PC-3 (cell line): ENCODE results near the gene DCAF16. TPM values are rescaled to one million over a fixed set of nuclear protein-coding genes. Genes with fewer than 3 reads are reported as not detected.

ENCODE experiments used
- ATAC-seq: fragments of 200-7000 bp; cut with Tn5 transposase; 2 replicates; pipeline ENCODE4 v1.9.1; 2020; ENCODE audit warnings: mild to moderate bottlenecking, moderate library complexity
- BruUV-seq: library from RNA; stranded (reverse); fragments of 400-500 nt; replicated peaks from 2 replicates; lab custom pipeline; 2021; lab: Mats Ljungman, UMichigan
- CTCF ChIA-PET: fragments of 300-600 bp; sonication (Branson Sonifier 250); formaldehyde crosslinking; loops from one replicate; lab custom pipeline; 2022; ENCODE audit warnings: antibody characterized with exemption; lab: Charles Lee
- POLR2A ChIA-PET: fragments of 300-600 bp; sonication (Branson Sonifier 250); formaldehyde crosslinking; loops from one replicate; lab custom pipeline; 2022; ENCODE audit warnings: antibody characterized with exemption; ENCODE audit not compliant: unreplicated experiment; lab: Charles Lee
- DNase-seq: peaks from one replicate; pipeline ENCODE4 v3.0.0-alpha.2; 2015
- H2AFZ ChIP-seq: fragments of 300-600 bp; sonication (generic); 2 replicates; pipeline ENCODE4 v1.6.0; 2016; ENCODE audit warnings: antibody characterized with exemption, low read length
- H3F3A ChIP-seq: fragments of 300-600 bp; sonication (generic); one replicate; pipeline ENCODE4 v1.6.0; 2017; ENCODE audit warnings: antibody characterized with exemption, low read length, control low read depth, mild to moderate bottlenecking; ENCODE audit not compliant: unreplicated experiment
- H3K27ac ChIP-seq: fragments of 300-600 bp; sonication (generic); 2 replicates; pipeline ENCODE4 v1.5.1; 2016; ENCODE audit warnings: mild to moderate bottlenecking, low read length
- H3K27me3 ChIP-seq: fragments of 300-600 bp; sonication (generic); 2 replicates; pipeline ENCODE4 v1.6.1; 2016; ENCODE audit warnings: low read length, mixed read lengths
- H3K36me3 ChIP-seq: fragments of 300-600 bp; sonication (generic); 2 replicates; pipeline ENCODE4 v1.6.1; 2016; ENCODE audit warnings: low read depth, mixed run types, low read length, mixed read lengths
- H3K4me1 ChIP-seq: fragments of 300-600 bp; sonication (generic); 2 replicates; pipeline ENCODE4 v1.5.1; 2016; ENCODE audit warnings: low read length; ENCODE audit not compliant: insufficient read depth
- H3K4me2 ChIP-seq: fragments of 300-600 bp; sonication (generic); 2 replicates; pipeline ENCODE4 v1.6.0; 2016; ENCODE audit warnings: low read length
- H3K4me3 ChIP-seq: fragments of 300-600 bp; sonication (generic); 2 replicates; pipeline ENCODE4 v1.5.1; 2016; ENCODE audit warnings: mild to moderate bottlenecking, low read length, mixed read lengths
- H3K79me2 ChIP-seq: fragments of 300-600 bp; sonication (generic); 2 replicates; pipeline ENCODE4 v1.6.1; 2017; ENCODE audit warnings: low read length, mixed read lengths
- H3K9ac ChIP-seq: fragments of 300-600 bp; sonication (generic); 2 replicates; pipeline ENCODE4 v1.6.0; 2016; ENCODE audit warnings: mild to moderate bottlenecking, low read length
- H3K9me2 ChIP-seq: fragments of 300-600 bp; sonication (generic); replicated peaks from 2 replicates; pipeline ENCODE4 v1.6.1; 2016; ENCODE audit warnings: mixed run types, low read length, mixed read lengths
- H3K9me3 ChIP-seq: fragments of 300-600 bp; sonication (generic); 2 replicates; pipeline ENCODE4 v1.6.1; 2016; ENCODE audit warnings: low read length, mixed read lengths
- H4K20me1 ChIP-seq: fragments of 300-600 bp; sonication (generic); 2 replicates; pipeline ENCODE4 v1.6.1; 2016; ENCODE audit warnings: low read length, mixed read lengths
- CTCF ChIP-seq: fragments of 300-600 bp; sonication (generic); conservative IDR thresholded peaks from 2 replicates; pipeline ENCODE4 v1.5.1; 2017; ENCODE audit warnings: antibody characterized with exemption, low read depth, mild to moderate bottlenecking, low read length
- EZH2 ChIP-seq: fragments of 300-600 bp; sonication (generic); IDR thresholded peaks from one replicate; pipeline ENCODE4 v1.6.1; 2017; ENCODE audit warnings: antibody characterized with exemption, mild to moderate bottlenecking, low read length; ENCODE audit not compliant: unreplicated experiment
- EZH2phosphoT487 ChIP-seq: fragments of 300-600 bp; sonication (generic); IDR thresholded peaks from 2 replicates; pipeline ENCODE4 v1.6.1; 2018; ENCODE audit warnings: mild to moderate bottlenecking, antibody characterized with exemption, low read length, borderline replicate concordance
- intact Hi-C: fragments of 100-400 bp; cut with micrococcal nuclease; formaldehyde crosslinking; loops from 2 replicates; pipeline ENCODE4 v1.9.0; 2023
- total RNA-seq: library from RNA; depleted of rRNA; stranded (reverse); fragments of >200 nt; gene quantifications from 2 replicates; pipeline ENCODE4 v1.2.3, GENCODE V29; 2014

DCAF16 gene
- total RNA-seq, 1 experiment from 2014 or later: 26.1 TPM

- no peak overlapping the region for H3K27ac ChIP-seq
These were observed 39.7 kb downstream of the DCAF16 start for GRCh38 chr4:17770845-17771244.

GRCh38 chr4:17769406-17770174 lies 41.0 kb downstream of the DCAF16 start:
- H3K9ac ChIP-seq: no peak overlapping the region
- H3K4me3 ChIP-seq: no peak overlapping the region
- H3K9me2 ChIP-seq: no peaks in the 10 kb centered on the region
- no peaks in the 10 kb centered on the region for H3K79me2 ChIP-seq
- H3K36me3 ChIP-seq: no peaks in the 10 kb centered on the region
- 0 out of 2 replicates have a peak, but pooled peaks cover 8% of the 10 kb centered on the region for H3K4me1 ChIP-seq
- no peaks in the 10 kb centered on the region for H3K27me3 ChIP-seq
- no peak for DNase-seq
- H3K9me3 ChIP-seq: no peaks in the 10 kb centered on the region
- POLR2A ChIA-PET: interaction anchor here (0.6 kb wide), 1 partner anchor 64 kb away, joined by 5 read pairs; no protein-coding TSS in a partner anchor
- no TSS peak for BruUV-seq
- no peak overlapping the region for H3K27ac ChIP-seq
- CTCF ChIA-PET: no interaction called here
- H3K4me2 ChIP-seq: no peak overlapping the region
- no peaks in the 10 kb centered on the region for H3F3A ChIP-seq
- intact Hi-C loops: no loop called here
- H2AFZ ChIP-seq: no peak overlapping the region
- ATAC-seq: no peak
- no peaks in the 10 kb centered on the region for H4K20me1 ChIP-seq
- TF ChIP-seq EZH2: no peak
- TF ChIP-seq CTCF: no peak
- no peak for TF ChIP-seq EZH2phosphoT487

More at GRCh38 chr4:17770845-17771244, 39.7 kb downstream of the DCAF16 start:
- Histone ChIP-seq H4K20me1 (no peaks in the 10 kb centered on the region), H3K36me3 (no peaks in the 10 kb centered on the region), H3K9ac (no peak overlapping the region), H3K27me3 (no peaks in the 10 kb centered on the region), H3F3A (no peaks in the 10 kb centered on the region), H3K79me2 (no peaks in the 10 kb centered on the region), H2AFZ (no peak overlapping the region), H3K4me3 (no peak overlapping the region), H3K9me3 (no peaks in the 10 kb centered on the region), H3K4me2 (no peak overlapping the region), H3K4me1 (0 out of 2 replicates have a peak, but pooled peaks cover 8% of the 10 kb centered on the region), H3K9me2 (no peaks in the 10 kb centered on the region)
- intact Hi-C loops: no loop called here
- BruUV-seq: no TSS peak
- POLR2A ChIA-PET: no interaction called here
- ATAC-seq (no peak), DNase-seq (no peak)
- CTCF ChIA-PET: no interaction called here
- TF ChIP-seq EZH2 (no peak), EZH2phosphoT487 (no peak), CTCF (no peak)

- Histone ChIP-seq H3K79me2 (no peaks in the 10 kb centered on the region), H3K4me2 (no peak overlapping the region), H3K36me3 (no peaks in the 10 kb centered on the region), H3K4me3 (no peak overlapping the region), H2AFZ (no peak overlapping the region), H3K9me2 (no peaks in the 10 kb centered on the region), H3K9me3 (no peaks in the 10 kb centered on the region), H4K20me1 (no peaks in the 10 kb centered on the region), H3K9ac (no peak overlapping the region), H3K27ac (no peak overlapping the region), H3K4me1 (no peaks in the 10 kb centered on the region), H3K27me3 (no peaks in the 10 kb centered on the region), H3F3A (no peaks in the 10 kb centered on the region)
- ChIA-PET CTCF (no interaction called here), POLR2A (no interaction called here)
- DNase-seq (no peak), ATAC-seq (no peak)
- TF ChIP-seq CTCF (no peak), EZH2phosphoT487 (no peak), EZH2 (no peak)
- no TSS peak for BruUV-seq
- intact Hi-C loops: no loop called here
These were observed 43.6 kb downstream of the DCAF16 start for GRCh38 chr4:17766826-17767458.
